Measurements from ENCODE around the gene PRND.
A peak's percentile ranks its signal among the peaks of the same experiment; 100 is the strongest.
"Not testable (repeated sequence)": the region's sequence is repeated elsewhere in the genome, so short reads cannot be mapped to it uniquely, and the experiment has no call there.

Gene PRND

DNA sequence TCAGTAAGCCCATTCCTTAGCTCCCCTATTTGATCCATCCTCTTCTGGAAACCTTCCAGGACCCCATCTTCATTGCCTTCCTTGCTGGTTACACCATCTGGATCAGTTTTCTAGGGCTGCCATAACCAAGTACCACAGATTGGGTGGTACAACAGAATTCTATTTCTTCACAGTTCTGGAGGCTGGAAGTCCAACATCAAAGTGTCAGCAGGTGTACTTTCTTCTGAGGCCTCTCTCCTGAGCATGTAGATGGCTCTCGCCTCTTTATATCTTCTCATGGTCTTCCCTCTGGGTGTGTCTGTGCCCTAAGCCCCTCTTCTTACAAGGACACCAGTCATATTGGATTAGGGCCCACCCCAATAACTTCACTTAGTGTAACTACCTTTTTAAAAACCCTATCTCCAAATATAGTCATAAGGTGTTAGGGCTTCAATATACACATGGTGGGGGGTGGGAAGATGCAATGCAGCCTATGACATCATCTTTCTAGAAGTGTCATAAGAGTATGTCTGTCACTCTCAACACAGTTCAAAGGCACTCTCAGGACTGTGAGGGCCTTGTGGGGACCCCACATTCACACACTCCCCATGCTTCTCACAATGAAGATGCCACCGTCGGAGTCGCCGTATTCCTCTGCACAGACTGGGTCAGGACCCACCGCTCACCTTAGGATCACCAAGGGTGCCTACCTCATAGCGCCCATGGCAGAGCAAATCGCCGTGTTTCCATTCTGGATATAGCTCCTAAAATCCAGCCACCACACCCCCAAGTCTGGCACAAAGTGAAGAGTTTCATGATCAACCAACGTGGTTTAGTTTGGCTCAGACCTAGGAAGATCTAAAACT is 12.2 kb upstream of the PRND start:
- no peak for DNase-seq

GRCh38 chr20:4710106-4710475 is 11.6 kb upstream of the PRND start:
- no peak for DNase-seq

- DNase-seq = no peak
Observed at GRCh38 chr20:4711511-4711910, 10.2 kb upstream of the PRND start.

DNA sequence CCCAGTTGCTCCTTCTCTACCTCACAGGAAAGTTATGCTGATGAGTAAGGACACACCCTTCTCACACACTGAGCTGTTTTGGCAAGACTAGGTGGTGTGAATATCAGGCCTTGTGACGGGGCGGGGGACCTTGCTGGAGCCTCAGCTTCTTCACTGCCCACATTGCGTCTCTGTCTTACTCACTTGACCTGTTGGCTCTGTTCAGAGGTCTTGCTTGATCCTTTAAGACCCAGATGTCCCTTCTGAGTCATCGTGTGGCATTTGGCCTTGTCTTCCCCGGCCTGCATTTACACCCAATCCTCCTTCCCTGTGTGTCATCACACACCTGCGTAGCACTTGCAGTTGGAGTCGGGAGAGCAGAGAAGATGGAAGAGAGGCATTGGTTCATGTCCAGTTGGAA is 8.3 kb upstream of the PRND start:
- DNase-seq = no peak

- no peak for DNase-seq
Observed at GRCh38 chr20:4714818-4715217, 6.9 kb upstream of the PRND start.

- DNase-seq = no peak
Observed at GRCh38 chr20:4717816-4718570, 3.7 kb upstream of the PRND start.

GRCh38 chr20:4719190-4719589 is 2.5 kb upstream of the PRND start:
- no peak for DNase-seq

GRCh38 chr20:4720041-4720976 is 1.4 kb upstream of the PRND start:
- DNase-seq = peak; percentile 60

- no peak for DNase-seq
Observed at GRCh38 chr20:4720977-4721349, 746 bp upstream of the PRND start.

DNA sequence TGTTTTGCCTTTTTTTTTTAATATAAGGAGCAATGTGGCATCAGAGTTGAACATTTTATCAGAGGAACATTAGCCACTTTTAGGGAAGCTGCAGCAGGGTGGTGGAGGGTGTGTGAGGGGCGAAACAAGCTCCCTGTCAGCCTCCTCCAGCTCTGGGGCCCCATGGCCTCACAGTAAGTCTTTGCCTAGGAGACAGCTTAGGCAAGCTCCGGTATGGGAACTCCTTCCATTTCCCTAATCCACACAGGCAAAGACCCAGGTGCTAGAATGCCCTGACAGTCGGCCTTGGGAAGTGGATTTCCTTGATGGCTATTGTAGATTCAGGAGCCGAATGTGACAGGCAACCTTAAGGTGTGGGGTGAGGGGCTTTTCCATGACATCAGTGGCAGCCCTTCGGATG is 862 bp downstream of the PRND start:
- DNase-seq = no peak

DNA sequence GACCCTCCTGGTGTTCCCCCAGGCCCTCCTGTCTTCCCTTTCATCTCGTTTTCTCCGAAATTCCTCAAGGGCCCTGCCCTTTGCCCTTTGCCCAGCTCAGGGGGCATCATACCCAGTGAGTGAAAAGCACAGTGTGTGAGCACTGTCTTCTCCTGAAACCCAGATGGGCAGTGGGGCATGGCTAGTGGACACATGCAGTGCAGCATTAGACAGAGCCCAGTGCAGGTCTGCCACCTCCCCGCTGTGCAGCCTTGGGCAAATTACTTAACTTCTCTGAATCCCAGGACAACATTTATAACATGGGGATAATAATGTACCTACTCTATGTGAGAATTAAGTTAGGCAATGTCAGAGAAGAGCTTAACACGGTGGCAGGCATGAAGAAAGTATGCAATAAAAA is 1.3 kb downstream of the PRND start:
- DNase-seq = no peak

GRCh38 chr20:4723553-4723952 is 1.8 kb downstream of the PRND start:
- DNase-seq = not testable (repeated sequence)

GRCh38 chr20:4724459-4725262 is 3.0 kb downstream of the PRND start:
- DNase-seq = no peak

- DNase-seq = no peak
Observed at GRCh38 chr20:4725263-4725550, 3.5 kb downstream of the PRND start.

DNA sequence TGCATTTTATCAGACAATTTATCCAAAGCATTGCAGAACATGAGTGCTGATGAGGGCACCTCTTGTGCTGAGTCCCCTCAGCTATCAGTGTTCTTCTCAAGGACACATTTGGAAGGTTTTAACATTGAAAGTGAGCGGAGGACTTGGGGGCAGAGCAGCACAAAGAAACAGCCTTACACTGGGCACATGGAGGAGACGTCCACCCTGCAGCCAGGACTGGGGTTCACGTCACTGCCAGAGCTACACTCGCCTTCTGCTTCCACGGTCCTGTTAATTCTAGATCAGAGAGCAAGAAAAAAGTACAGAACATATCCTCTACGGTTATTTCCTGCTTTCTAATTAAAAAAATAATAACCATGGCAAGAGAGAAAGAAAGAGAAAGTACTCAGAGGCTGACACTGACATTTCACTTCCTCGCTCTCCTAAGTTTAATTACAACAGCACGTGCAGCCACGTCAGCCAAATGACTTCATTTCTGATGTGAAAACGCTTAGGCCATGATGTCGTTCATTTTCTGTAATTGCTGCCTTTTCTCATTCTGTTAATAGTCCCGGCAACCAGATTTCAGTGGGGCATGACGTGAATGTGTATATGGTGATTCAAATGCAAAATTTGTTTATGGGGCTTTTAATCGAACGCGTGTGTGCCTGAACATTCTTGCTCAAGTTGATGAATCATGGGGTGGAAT is 5.1 kb downstream of the PRND start:
- DNase-seq = no peak

DNA sequence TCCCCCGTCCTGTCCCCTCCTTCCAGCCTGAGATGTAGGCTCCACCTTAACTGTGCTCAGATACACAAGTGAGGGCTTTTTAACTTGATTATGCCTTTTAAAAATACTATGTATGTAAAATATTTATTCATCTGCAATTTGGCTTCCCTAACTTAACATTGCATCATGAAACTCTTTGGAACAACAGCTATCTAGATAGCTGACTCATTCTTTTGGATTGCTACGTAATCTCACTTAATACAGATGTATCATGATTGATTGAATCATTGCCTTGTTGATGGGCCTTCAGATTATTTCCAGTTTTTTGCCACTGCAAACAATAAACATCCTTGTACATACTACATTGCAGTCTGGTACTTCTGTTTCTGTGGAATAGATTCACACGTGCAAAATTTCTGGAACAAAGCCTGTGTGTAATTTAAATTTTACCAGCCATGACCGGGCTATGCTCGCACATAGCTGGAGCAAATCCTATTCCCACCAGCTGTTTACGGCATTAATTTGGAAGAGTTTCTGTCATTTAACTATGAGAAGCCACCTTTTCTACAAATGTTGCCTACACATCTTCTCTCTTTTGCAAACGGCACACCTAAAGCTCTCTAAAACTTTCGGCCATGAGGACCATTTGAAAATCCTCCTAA is 6.5 kb downstream of the PRND start:
- DNase-seq = no peak

DNA sequence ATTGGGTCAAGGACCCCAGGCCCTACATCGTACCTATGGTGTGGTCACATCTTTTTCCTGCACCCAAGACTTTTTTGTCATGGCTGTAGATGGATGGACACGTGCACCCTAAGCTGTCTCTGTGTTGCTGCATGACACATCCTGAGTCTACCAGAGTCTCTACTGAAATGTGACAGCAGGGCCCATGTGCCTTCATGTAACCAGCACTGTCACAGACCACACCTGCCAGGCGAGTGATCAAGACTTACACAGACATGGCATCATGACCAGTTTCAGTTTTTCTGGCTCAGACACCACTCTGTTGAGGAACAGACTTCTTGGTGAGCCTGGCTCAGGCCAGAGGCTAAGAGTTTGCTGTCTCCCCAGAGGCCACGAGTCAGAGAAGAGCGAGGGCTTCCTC is 7.6 kb downstream of the PRND start:
- DNase-seq = no peak

DNA sequence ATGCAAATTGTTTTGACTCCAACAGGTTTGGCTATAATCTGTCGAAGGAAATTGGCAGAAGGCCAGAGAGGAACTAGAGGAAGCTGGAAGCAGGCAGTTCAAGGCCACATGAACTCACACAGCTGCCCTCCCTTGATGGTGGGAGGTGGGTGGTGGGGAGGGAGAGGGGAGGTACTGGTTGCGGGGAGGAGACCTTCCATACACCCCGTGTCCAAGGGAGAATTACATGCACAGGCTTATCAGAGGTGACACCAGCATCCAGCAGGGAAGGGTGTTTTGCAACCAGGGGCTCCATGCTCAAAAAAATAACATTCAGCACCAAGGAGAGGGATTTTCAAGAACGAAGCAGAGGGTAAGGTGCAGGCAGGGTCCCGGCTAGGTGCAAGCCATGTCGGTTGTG is 9.1 kb downstream of the PRND start:
- no peak for DNase-seq

DNA sequence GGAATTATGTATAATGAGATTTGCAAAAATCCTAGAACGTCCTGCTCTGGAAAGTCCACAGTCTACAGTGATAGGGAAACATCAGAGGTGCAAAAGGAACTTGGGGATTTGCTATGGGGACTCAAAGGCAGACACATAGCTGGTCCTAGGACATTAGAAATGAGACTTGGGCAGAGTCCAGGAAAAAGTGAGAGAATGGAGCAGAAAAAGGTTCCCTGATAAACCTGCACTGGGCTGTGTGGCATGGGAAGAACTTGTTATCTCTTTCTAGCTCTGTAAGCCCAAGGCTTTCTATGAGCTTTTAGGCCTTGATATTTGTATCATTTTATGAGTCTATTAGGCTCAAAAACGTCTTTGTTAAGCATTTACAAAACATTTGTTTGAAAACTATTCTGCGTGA is 15.2 kb downstream of the PRND start:
- DNase-seq = no peak

GRCh38 chr20:4737857-4738627 is 16.3 kb downstream of the PRND start:
- no peak for DNase-seq

All from activated CD4-positive, alpha-beta T cell treated with anti-CD3 and anti-CD28 coated beads for 1 hour (primary cell).